K562 (cell line): ENCODE data around the gene CACNB1. TPM values are rescaled to one million over a fixed set of nuclear protein-coding genes. Genes with fewer than 3 reads are reported as not detected.
A peak's percentile ranks its signal among the peaks of the same experiment; 100 is the strongest.

Source experiments
- CBX1 ChIP-seq: sonication (generic); IDR thresholded peaks from 2 replicates; pipeline ENCODE4 v1.6.1; 2016; ENCODE audit warnings: antibody characterized with exemption, low read depth, mild to moderate bottlenecking
- DNMT1 ChIP-seq: fragments of 450-650 bp; IDR thresholded peaks from 2 replicates; pipeline ENCODE4 v1.6.1; 2016; ENCODE audit warnings: antibody characterized with exemption, mild to moderate bottlenecking
- LARP7 ChIP-seq: fragments of 450-650 bp; IDR thresholded peaks from 2 replicates; pipeline ENCODE4 v1.6.1; 2016
- POLR2AphosphoS2 ChIP-seq: IDR thresholded peaks from 2 replicates; pipeline ENCODE4 v1.6.1; 2012; ENCODE audit warnings: low read length, improper control_type of control experiment
- SAP30 ChIP-seq: fragments of 200-600 bp; sonication (generic); IDR thresholded peaks from 2 replicates; pipeline ENCODE4 v1.6.1; 2012; ENCODE audit warnings: borderline replicate concordance, low read depth, mild to moderate bottlenecking, moderate library complexity, low read length, control low read depth, inconsistent platforms; ENCODE audit not compliant: insufficient read depth, poor library complexity, severe bottlenecking
- UBTF ChIP-seq, 2 experiments: IDR thresholded peaks; 2 replicates each; pipeline ENCODE4 v1.6.1; 2012; ENCODE audit warnings: improper control_type of control experiment in 2 of 2, low read depth in 2 of 2, low read length in 2 of 2, borderline replicate concordance in 1 of 2
- USF1 ChIP-seq: sonication (generic); formaldehyde crosslinking; IDR thresholded peaks from 2 replicates; pipeline ENCODE4 v1.9.0; 2022; ENCODE audit warnings: mild to moderate bottlenecking, missing genetic modification reagents
- WHSC1 ChIP-seq: IDR thresholded peaks from one replicate; pipeline ENCODE4 v1.6.1; 2012; ENCODE audit warnings: low read length, control low read depth, inconsistent platforms
- ZNF121 ChIP-seq: sonication (generic); formaldehyde crosslinking; conservative IDR thresholded peaks from 2 replicates; pipeline ENCODE4 v1.8.0; 2022; ENCODE audit warnings: missing genetic modification reagents
- polyA plus RNA-seq, 8 experiments: library from polyadenylated mRNA; depleted of rRNA in 4 of 8; stranded (reverse) in 5 of 8; unstranded in 3 of 8; fragments of >200 nt; fragmentation: Nextera tagmentation in 2 of 8; fragmentation: Illumina TruSeq in 1 of 8; extraction: Ambion mirVana in 2 of 8; extraction: Trizol in 1 of 8; gene quantifications; 2 replicates each; pipeline versions ENCODE4 v1.2.1 to v1.2.3, GENCODE V29; 2011 to 2014; ENCODE audit warnings: inconsistent platforms in 1 of 8, missing spikeins in 1 of 8
- total RNA-seq, 7 experiments: library from RNA; depleted of rRNA in 6 of 7; stranded (reverse); fragments of >200 nt in 6 of 7; fragmentation: Illumina TruSeq in 2 of 7; extraction: Trizol in 2 of 7; gene quantifications; 2 replicates each; pipeline versions ENCODE4 v1.2.1 to v1.2.3, GENCODE V29; 2011 to 2021; ENCODE audit warnings: low replicate concordance in 1 of 7

Gene CACNB1
- total and polyA plus RNA-seq, 9 of the 15 experiments (the other 6 are each of a cell fraction or from before 2014, with no cell fraction given): 0.08 to 7.4 (median 3.0) TPM

- TF ChIP-seq UBTF (IDR thresholded peaks at IDR 0.05; ENCODE audit: borderline replicate concordance in 1 of 2, low read depth in 2 of 2, low read length in 2 of 2): no peak
- TF ChIP-seq LARP7: no peak
- TF ChIP-seq POLR2AphosphoS2: peak; percentile 37; the same call in 1 of the 2 replicates
- TF ChIP-seq CBX1: no peak
- TF ChIP-seq USF1 (CRISPR knock-in tag): no peak
- no peak for TF ChIP-seq SAP30
- peak; percentile 62 for TF ChIP-seq ZNF121 (CRISPR knock-in tag)
- no peak for TF ChIP-seq DNMT1
- TF ChIP-seq WHSC1: no peak
Observed at GRCh38 chr17:39200957-39201510, 3.6 kb upstream of the CACNB1 start (continued).
